Measurements from ENCODE around the gene PCNA. TPM values are rescaled to one million over a fixed set of nuclear protein-coding genes. Genes with fewer than 3 reads are reported as not detected.

PCNA gene
- 10 to 100 TPM; 25.0 to 37.8 (median 35.9) TPM for total RNA-seq

GRCh38 chr20:5119435-5120184 is at the start of gene PCNA:
Gene PCNA, minus strand, starts transcription at chr20:5119958. Its CDS starts 160 bp downstream, at chr20:5119798.
- H3K27ac ChIP-seq (replicated peaks in 1 of 4): peak within 1 kb of the TSS; percentile 89 to 95 (median 90)
- H3K9me3 ChIP-seq: no peaks in the 10 kb centered on the region
- intact Hi-C loops (cut with DNase I): no loop called here
- 0% methylated on average over 17 of the region's 71 CpGs for WGBS
- peaks cover 5 to 35% (median 20%) of the 10 kb centered on the region in 4 donors for H3K36me3 ChIP-seq
- H3K4me1 ChIP-seq: peaks cover 15 to 24% (median 22%) of the 10 kb centered on the region in 4 donors
- TF ChIP-seq POLR2AphosphoS5 (IDR thresholded peaks at IDR 0.05) (peak; percentile 97 to 98), POLR2A (IDR thresholded peaks at IDR 0.05; ENCODE audit: low read depth) (peak; percentile 59), EP300 (IDR thresholded peaks at IDR 0.05) (no peak)
- peak; percentile 99 for DNase-seq (ENCODE audit: extremely low spot score)
- H3K27me3 ChIP-seq: no peaks in the 10 kb centered on the region
- peak within 1 kb of the TSS; percentile 68 to 82 (median 73) for H3K4me3 ChIP-seq

GRCh38 chr20:5168651-5169396 is 49.1 kb upstream of the PCNA start:
- WGBS: 32% methylated on average over 3 of the region's 3 CpGs
- H3K27ac ChIP-seq (replicated peaks in 1 of 4): peak overlapping the region; percentile 58 to 73 (median 60)
- no peak overlapping the region for H3K4me3 ChIP-seq
- H3K9me3 ChIP-seq: no peaks in the 10 kb centered on the region
- H3K4me1 ChIP-seq: peaks cover 87 to 100% (median 92%) of the 10 kb centered on the region in 4 donors
- TF ChIP-seq, protein P1, sequence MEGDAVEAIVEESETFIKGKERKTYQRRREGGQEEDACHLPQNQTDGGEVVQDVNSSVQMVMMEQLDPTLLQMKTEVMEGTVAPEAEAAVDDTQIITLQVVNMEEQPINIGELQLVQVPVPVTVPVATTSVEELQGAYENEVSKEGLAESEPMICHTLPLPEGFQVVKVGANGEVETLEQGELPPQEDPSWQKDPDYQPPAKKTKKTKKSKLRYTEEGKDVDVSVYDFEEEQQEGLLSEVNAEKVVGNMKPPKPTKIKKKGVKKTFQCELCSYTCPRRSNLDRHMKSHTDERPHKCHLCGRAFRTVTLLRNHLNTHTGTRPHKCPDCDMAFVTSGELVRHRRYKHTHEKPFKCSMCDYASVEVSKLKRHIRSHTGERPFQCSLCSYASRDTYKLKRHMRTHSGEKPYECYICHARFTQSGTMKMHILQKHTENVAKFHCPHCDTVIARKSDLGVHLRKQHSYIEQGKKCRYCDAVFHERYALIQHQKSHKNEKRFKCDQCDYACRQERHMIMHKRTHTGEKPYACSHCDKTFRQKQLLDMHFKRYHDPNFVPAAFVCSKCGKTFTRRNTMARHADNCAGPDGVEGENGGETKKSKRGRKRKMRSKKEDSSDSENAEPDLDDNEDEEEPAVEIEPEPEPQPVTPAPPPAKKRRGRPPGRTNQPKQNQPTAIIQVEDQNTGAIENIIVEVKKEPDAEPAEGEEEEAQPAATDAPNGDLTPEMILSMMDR (IDR thresholded peaks at IDR 0.05): no peak
- TF ChIP-seq POLR2AphosphoS5 (IDR thresholded peaks at IDR 0.05): peak in 1 of 2 donors; percentile 40
- H3K27me3 ChIP-seq: no peaks in the 10 kb centered on the region
- intact Hi-C loops (cut with DNase I): no loop called here
- H3K36me3 ChIP-seq: peaks cover 0 to 6% (median 5%) of the 10 kb centered on the region in 4 donors
- DNase-seq (ENCODE audit: extremely low spot score): no peak

- no peak overlapping the region for H3K4me3 ChIP-seq
- intact Hi-C loops (cut with DNase I): no loop called here
- no peaks in the 10 kb centered on the region for H3K27me3 ChIP-seq
- no peaks in the 10 kb centered on the region for H3K36me3 ChIP-seq
- no peak overlapping the region for H3K27ac ChIP-seq (replicated peaks in 1 of 4)
- TF ChIP-seq POLR2A (IDR thresholded peaks at IDR 0.05; ENCODE audit: low read depth): no peak
- TF ChIP-seq, protein P1 (IDR thresholded peaks at IDR 0.05): peak in 1 of 3 experiments; percentile 6
- 82% methylated on average over 13 of the region's 13 CpGs for WGBS
- DNase-seq (ENCODE audit: extremely low spot score): no peak
- H3K4me1 ChIP-seq: peaks cover 61 to 91% (median 67%) of the 10 kb centered on the region in 4 donors
- H3K9me3 ChIP-seq: no peaks in the 10 kb centered on the region
These were observed 45.2 kb upstream of the PCNA start for GRCh38 chr20:5164645-5165625.

DNA sequence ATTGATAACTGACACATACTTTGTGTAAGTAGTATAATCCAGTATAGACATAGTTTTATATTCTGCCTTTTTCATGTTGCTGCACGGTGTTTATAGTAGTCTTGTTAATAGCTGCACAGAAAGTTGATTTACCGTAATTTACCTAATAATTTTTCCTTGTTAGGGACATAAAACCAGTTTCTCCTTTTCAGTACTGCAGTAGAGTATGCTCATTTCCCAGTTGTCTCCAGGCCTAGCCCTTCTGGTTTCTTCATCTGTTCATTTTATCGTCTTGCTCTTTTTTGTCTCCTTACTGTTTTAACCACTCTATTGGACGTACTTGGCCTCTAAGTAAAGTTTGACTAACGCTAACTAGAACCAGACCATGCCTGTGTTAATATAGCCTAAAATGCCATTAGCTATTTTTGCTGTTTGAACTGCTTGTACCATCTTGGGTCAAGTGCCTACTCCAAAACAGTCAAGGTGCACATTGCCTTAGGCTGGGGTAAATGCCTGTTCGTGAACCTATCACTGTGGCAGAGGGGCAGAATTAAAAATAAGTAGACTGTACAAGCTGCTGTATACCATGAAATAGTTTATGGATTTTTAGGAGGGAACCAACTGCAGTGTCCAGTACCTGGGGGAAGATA is 41.9 kb upstream of the PCNA start:
- H3K36me3 ChIP-seq: no peaks in the 10 kb centered on the region
- H3K4me3 ChIP-seq: no peak overlapping the region
- TF ChIP-seq POLR2A (IDR thresholded peaks at IDR 0.05; ENCODE audit: low read depth) (no peak), EP300 (IDR thresholded peaks at IDR 0.05) (no peak), POLR2AphosphoS5 (IDR thresholded peaks at IDR 0.05) (no peak)
- TF ChIP-seq, protein P1 (IDR thresholded peaks at IDR 0.05): no peak
- no peaks in the 10 kb centered on the region for H3K9me3 ChIP-seq
- H3K27ac ChIP-seq (replicated peaks in 1 of 4): no peak overlapping the region
- 94% methylated on average over 6 of the region's 6 CpGs for WGBS
- H3K27me3 ChIP-seq: no peaks in the 10 kb centered on the region
- intact Hi-C loops (cut with DNase I): no loop called here
- DNase-seq (ENCODE audit: extremely low spot score): no peak
- peaks cover 35 to 75% (median 48%) of the 10 kb centered on the region in 4 donors for H3K4me1 ChIP-seq

All from esophagus muscularis mucosa (tissue), 4 donors.